Right lobe of liver (tissue), 6 donors: ENCODE results near the gene EIF4G3. TPM values are rescaled to one million over a fixed set of nuclear protein-coding genes. Genes with fewer than 3 reads are reported as not detected.
A peak's percentile ranks its signal among the peaks of the same experiment; 100 is the strongest.
"Not testable (repeated sequence)": the region's sequence is repeated elsewhere in the genome, so short reads cannot be mapped to it uniquely, and the experiment has no call there.

Source experiments
- ATAC-seq, 4 donors: fragments of 200-7000 bp; cut with Tn5 transposase; one replicate each; pipeline ENCODE4 v1.9.1; 2020; ENCODE audit warnings: mild to moderate bottlenecking in 4 of 4, moderate library complexity in 4 of 4
- DNase-seq, 3 donors: peaks; one replicate each; pipeline ENCODE4 v3.0.0-alpha.2; 2020
- H3K27ac ChIP-seq, 3 donors: fragments of 200-600 bp; one replicate each; pipeline ENCODE4 v1.8.0; 2022
- H3K27me3 ChIP-seq, 2 donors: fragments of 200-600 bp; one replicate each; pipeline ENCODE4 v1.8.0; 2022
- H3K36me3 ChIP-seq, 4 donors: fragments of 200-600 bp; sonication (generic) in 1 of 4; one replicate each; pipeline versions ENCODE4 v1.5.1 to v1.8.0; 2017 to 2022; ENCODE audit warnings: control low read depth in 1 of 4
- H3K4me1 ChIP-seq, 4 donors: fragments of 200-600 bp; sonication (generic) in 1 of 4; one replicate each; pipeline versions ENCODE4 v1.5.1 to v1.8.0; 2017 to 2022; ENCODE audit warnings: control low read depth in 1 of 4
- H3K4me3 ChIP-seq, 3 donors: fragments of 200-600 bp; one replicate each; pipeline ENCODE4 v1.8.0; 2022
- H3K9me3 ChIP-seq, 4 donors: fragments of 200-600 bp; sonication (generic) in 1 of 4; one replicate each; pipeline versions ENCODE4 v1.5.1 to v1.8.0; 2017 to 2022; ENCODE audit warnings: control low read depth in 1 of 4
- POLR2A ChIP-seq: fragments of 450-650 bp; IDR thresholded peaks from one replicate; pipeline ENCODE4 v1.6.1; 2017; ENCODE audit warnings: antibody characterized with exemption, mild to moderate bottlenecking
- WGBS: methylation state at CpG from one replicate; pipeline ENCODE4 v1.1.6; 2018; ENCODE audit warnings: low coverage, low lambda C conversion rate; ENCODE audit not compliant: insufficient coverage; ENCODE audit errors: missing lambda C conversion rate; 5-methylcytosine and 5-hydroxymethylcytosine counted together
- intact Hi-C, 2 donors: fragments of 100-400 bp; cut with DNase I; formaldehyde crosslinking; loops; one replicate each; pipeline versions ENCODE4 v1.11.2 to v1.14.1; 2022
- total RNA-seq, 6 experiments: library from RNA; depleted of rRNA in 2 of 6; stranded (reverse); fragments of >200 nt in 2 of 6; fragmentation: NEBNext Ultra II Directional in 3 of 6; extraction: Animal tissue kit (Norgen Biotek cat#: 25700) in 3 of 6; gene quantifications; one replicate each; pipeline versions ENCODE4 v1.1.0 to v1.2.4, GENCODE V29; 2016 to 2023
- TF ChIP-seq, protein P1 (sequence below), 4 donors: fragments of 200-600 bp in 3 of 4; fragments of 450-650 bp in 1 of 4; IDR thresholded peaks; one replicate each; pipeline versions ENCODE4 v1.5.1 to v1.8.0; 2016 to 2022; ENCODE audit warnings: antibody characterized with exemption in 4 of 4, mild to moderate bottlenecking in 2 of 4
- donor health status: DM: no; HTN: yes; CAD: no.
- donor health status: DM: no; HTN: no; CAD: no.
- donor health status: DM: no; HTN: no; CAD: no.
- donor health status: DM: no; HTN: yes; CAD: no.
- donor health status: DM: no; HTN: yes; CAD: no.

EIF4G3 gene
- total RNA-seq, 6 experiments from 2014 or later: 14.4 to 29.9 (median 23.5) TPM

- DNase-seq: peak in 1 of 3 donors; percentile 31
- peak; percentile 43 to 51 (median 48) for ATAC-seq
- WGBS: 80% methylated on average over 1 of the region's 20 CpGs
- H3K4me3 ChIP-seq: no peak overlapping the region
- H3K27ac ChIP-seq: no peak overlapping the region
- H3K9me3 ChIP-seq: no peaks in the 10 kb centered on the region
- H3K36me3 ChIP-seq: peaks cover 0 to 38% (median 19%) of the 10 kb centered on the region in 4 donors
- TF ChIP-seq, protein P1, sequence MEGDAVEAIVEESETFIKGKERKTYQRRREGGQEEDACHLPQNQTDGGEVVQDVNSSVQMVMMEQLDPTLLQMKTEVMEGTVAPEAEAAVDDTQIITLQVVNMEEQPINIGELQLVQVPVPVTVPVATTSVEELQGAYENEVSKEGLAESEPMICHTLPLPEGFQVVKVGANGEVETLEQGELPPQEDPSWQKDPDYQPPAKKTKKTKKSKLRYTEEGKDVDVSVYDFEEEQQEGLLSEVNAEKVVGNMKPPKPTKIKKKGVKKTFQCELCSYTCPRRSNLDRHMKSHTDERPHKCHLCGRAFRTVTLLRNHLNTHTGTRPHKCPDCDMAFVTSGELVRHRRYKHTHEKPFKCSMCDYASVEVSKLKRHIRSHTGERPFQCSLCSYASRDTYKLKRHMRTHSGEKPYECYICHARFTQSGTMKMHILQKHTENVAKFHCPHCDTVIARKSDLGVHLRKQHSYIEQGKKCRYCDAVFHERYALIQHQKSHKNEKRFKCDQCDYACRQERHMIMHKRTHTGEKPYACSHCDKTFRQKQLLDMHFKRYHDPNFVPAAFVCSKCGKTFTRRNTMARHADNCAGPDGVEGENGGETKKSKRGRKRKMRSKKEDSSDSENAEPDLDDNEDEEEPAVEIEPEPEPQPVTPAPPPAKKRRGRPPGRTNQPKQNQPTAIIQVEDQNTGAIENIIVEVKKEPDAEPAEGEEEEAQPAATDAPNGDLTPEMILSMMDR (IDR thresholded peaks at IDR 0.05): peak; percentile 5 to 45 (median 33)
- TF ChIP-seq POLR2A: no peak
- intact Hi-C loops: no loop called here
- no peaks in the 10 kb centered on the region for H3K27me3 ChIP-seq
- H3K4me1 ChIP-seq: no peaks in the 10 kb centered on the region
Measured at GRCh38 chr1:21217812-21218596, 41.3 kb upstream of the EIF4G3 start.

GRCh38 chr1:21216835-21217811 lies 40.4 kb upstream of the EIF4G3 start:
- ATAC-seq (peak; percentile 43 to 58 (median 52)), DNase-seq (peak in 2 of 3 donors; percentile 54 to 65)
- Histone ChIP-seq H3K36me3 (peaks cover 0 to 32% (median 19%) of the 10 kb centered on the region in 4 donors), H3K4me3 (no peak overlapping the region), H3K9me3 (no peaks in the 10 kb centered on the region), H3K27ac (no peak overlapping the region), H3K27me3 (no peaks in the 10 kb centered on the region), H3K4me1 (no peaks in the 10 kb centered on the region)
- 67% methylated on average over 8 of the region's 19 CpGs for WGBS
- TF ChIP-seq, protein P1 (IDR thresholded peaks at IDR 0.05): peak; percentile 49 to 79 (median 72)
- no peak for TF ChIP-seq POLR2A
- intact Hi-C loops: no loop called here

DNA sequence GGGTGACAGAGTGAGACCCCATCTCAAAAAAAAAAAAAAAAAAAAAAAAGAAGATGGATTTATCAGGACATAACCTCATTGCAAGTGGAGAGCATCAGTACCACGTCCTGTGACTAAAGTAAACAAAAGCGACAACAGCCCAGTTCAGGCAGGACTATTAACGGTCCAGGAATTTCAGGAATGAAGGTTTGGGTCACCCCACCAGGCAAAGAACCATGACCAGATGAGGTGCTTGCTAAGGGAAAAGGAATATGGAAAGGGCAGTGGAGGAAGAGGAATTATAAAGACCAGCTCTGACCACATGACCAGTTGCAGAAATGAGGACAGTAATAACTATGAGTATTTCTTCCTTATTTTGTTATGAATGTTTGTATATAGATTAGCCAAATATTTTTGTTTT lies 35.4 kb upstream of the EIF4G3 start:
- H3K27ac ChIP-seq: no peak overlapping the region
- peak in 1 of 4 donors; percentile 42 for ATAC-seq
- TF ChIP-seq, protein P1 (IDR thresholded peaks at IDR 0.05): no peak
- no peak for TF ChIP-seq POLR2A
- H3K4me1 ChIP-seq: no peaks in the 10 kb centered on the region
- H3K4me3 ChIP-seq: no peak overlapping the region
- no peak for DNase-seq
- intact Hi-C loops: no loop called here
- 28% methylated on average over 3 of the region's 3 CpGs for WGBS
- no peaks in the 10 kb centered on the region for H3K27me3 ChIP-seq
- no peaks in the 10 kb centered on the region for H3K9me3 ChIP-seq
- H3K36me3 ChIP-seq: no peaks in the 10 kb centered on the region

DNA sequence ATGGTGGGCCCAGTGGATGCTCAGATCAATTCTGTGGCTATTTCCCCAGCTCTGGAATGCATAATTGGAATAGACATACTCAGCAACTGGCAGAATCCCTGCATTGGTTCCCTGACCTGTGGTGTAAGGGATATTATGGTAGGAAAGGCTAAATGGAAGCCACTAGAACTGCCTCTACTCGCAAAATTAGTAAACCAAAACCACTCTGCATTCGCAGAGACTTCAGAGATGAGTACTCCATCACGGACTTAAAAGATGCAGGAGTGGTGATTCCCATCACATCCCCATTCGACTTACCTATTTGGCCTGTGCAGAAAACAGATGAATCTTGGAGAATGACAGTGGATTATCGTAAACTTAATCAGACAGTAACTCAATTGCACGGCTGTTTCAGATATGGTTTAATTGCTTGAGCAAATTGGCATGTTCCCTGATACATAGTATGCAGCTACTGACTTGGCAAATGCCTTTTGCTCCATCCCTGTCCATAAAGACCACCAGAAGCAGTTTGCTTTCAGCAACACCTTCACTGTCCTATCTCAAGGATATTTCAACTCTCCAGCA lies 31.5 kb upstream of the EIF4G3 start:
- H3K9me3 ChIP-seq, intact Hi-C loops: not testable (repeated sequence)
- 78% methylated on average over 6 of the region's 6 CpGs for WGBS

More for the DNA sequence above, 31.5 kb upstream of the EIF4G3 start:
- H3K27ac ChIP-seq, H3K4me1 ChIP-seq, H3K36me3 ChIP-seq, ATAC-seq, H3K27me3 ChIP-seq, DNase-seq, H3K4me3 ChIP-seq: not testable (repeated sequence)
